Muscle layer of duodenum (tissue), 2 donors: ENCODE measurements around the gene RAI14.
"Not testable (repeated sequence)": the region's sequence is repeated elsewhere in the genome, so short reads cannot be mapped to it uniquely, and the experiment has no call there.

Experiments
- H3K27ac ChIP-seq: one replicate; pipeline ENCODE4 v1.7.0; 2013; ENCODE audit warnings: mild to moderate bottlenecking, low read length
- H3K27me3 ChIP-seq: one replicate; pipeline ENCODE4 v1.7.0; 2013; ENCODE audit warnings: low read depth, mild to moderate bottlenecking, control low read depth, low read length
- H3K36me3 ChIP-seq, 2 donors: one replicate each; pipeline ENCODE4 v1.7.0; 2013; ENCODE audit warnings: low read length in 2 of 2, control low read depth in 1 of 2, mild to moderate bottlenecking in 1 of 2; ENCODE audit not compliant: insufficient read depth in 2 of 2, control insufficient read depth in 1 of 2
- H3K4me1 ChIP-seq, 2 donors: one replicate each; pipeline ENCODE4 v1.7.0; 2013; ENCODE audit warnings: low read length in 2 of 2, mild to moderate bottlenecking in 2 of 2, control low read depth in 1 of 2, moderate library complexity in 1 of 2; ENCODE audit not compliant: insufficient read depth in 2 of 2, control insufficient read depth in 1 of 2
- H3K4me3 ChIP-seq, 2 donors: one replicate each; pipeline ENCODE4 v1.7.0; 2013; ENCODE audit warnings: low read length in 2 of 2, low read depth in 1 of 2, mild to moderate bottlenecking in 1 of 2
- H3K9me3 ChIP-seq, 2 donors: one replicate each; pipeline ENCODE4 v1.7.0; 2013; ENCODE audit warnings: low read length in 2 of 2, control low read depth in 1 of 2, mild to moderate bottlenecking in 1 of 2; ENCODE audit not compliant: control insufficient read depth in 1 of 2
- donor health status: healthy.

Gene RAI14

GRCh38 chr5:34692786-34693185, 36.7 kb downstream of the RAI14 start:
- Histone ChIP-seq H3K36me3 (peaks cover 0 to 4% of the 10 kb centered on the region in 2 donors), H3K9me3 (no peaks in the 10 kb centered on the region), H3K4me1 (peaks cover 0 to 13% of the 10 kb centered on the region in 2 donors), H3K27ac (no peak overlapping the region), H3K4me3 (no peak overlapping the region), H3K27me3 (no peaks in the 10 kb centered on the region)

GRCh38 chr5:34694012-34694411, 37.9 kb downstream of the RAI14 start:
- Histone ChIP-seq H3K9me3 (no peaks in the 10 kb centered on the region), H3K27ac (peak overlapping the region; percentile 13), H3K27me3 (no peaks in the 10 kb centered on the region), H3K4me1 (peaks cover 0 to 13% of the 10 kb centered on the region in 2 donors), H3K4me3 (no peak overlapping the region), H3K36me3 (peaks cover 0 to 3% of the 10 kb centered on the region in 2 donors)

GRCh38 chr5:34694685-34695084, 38.6 kb downstream of the RAI14 start:
- peaks cover 0 to 13% of the 10 kb centered on the region in 2 donors for H3K4me1 ChIP-seq

DNA sequence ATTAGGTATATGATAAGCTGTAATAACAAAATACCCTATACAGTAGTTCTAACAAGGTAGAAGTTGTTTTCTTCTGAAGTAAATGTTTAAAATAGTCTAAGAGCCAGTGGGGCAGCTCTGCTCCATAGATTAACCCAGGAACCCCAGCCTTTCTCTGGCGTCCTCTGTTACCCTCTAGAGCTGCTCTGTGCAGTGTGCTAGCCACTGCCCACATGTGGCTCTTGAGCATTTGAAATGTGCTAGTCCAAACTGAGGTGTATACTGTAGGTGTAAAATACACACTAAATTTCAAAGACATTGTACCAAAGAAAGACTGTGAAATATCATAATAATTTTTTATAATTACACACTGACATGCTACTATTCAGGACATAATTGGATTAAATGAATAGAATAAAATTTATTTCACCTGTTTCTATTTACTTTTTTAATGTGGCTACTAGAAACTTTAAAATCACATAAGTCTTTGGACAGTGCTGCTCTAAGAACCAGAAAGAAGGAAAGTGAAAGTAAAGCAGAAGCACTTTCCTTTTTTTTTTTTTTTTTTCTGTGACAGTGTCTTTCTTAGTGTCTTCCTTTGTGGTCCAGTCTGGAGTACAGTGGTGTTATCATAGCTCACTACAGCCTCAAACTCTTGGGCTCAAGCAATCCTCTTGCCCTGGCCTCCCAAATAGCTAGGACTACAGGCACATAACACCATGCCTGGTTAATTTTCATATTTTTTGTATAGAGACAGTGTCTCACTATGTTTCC, 39.3 kb downstream of the RAI14 start:
- Histone ChIP-seq H3K27ac (no peak overlapping the region), H3K4me3 (no peak overlapping the region), H3K4me1 (peaks cover 0 to 13% of the 10 kb centered on the region in 2 donors), H3K9me3 (no peaks in the 10 kb centered on the region), H3K27me3 (no peaks in the 10 kb centered on the region), H3K36me3 (no peaks in the 10 kb centered on the region)

More at GRCh38 chr5:34694685-34695084, 38.6 kb downstream of the RAI14 start:
- H3K4me3 ChIP-seq, result no peak overlapping the region
- no peaks in the 10 kb centered on the region for H3K36me3 ChIP-seq
- H3K9me3 ChIP-seq, result no peaks in the 10 kb centered on the region
- no peaks in the 10 kb centered on the region for H3K27me3 ChIP-seq
- H3K27ac ChIP-seq, result peak overlapping the region; percentile 13

DNA sequence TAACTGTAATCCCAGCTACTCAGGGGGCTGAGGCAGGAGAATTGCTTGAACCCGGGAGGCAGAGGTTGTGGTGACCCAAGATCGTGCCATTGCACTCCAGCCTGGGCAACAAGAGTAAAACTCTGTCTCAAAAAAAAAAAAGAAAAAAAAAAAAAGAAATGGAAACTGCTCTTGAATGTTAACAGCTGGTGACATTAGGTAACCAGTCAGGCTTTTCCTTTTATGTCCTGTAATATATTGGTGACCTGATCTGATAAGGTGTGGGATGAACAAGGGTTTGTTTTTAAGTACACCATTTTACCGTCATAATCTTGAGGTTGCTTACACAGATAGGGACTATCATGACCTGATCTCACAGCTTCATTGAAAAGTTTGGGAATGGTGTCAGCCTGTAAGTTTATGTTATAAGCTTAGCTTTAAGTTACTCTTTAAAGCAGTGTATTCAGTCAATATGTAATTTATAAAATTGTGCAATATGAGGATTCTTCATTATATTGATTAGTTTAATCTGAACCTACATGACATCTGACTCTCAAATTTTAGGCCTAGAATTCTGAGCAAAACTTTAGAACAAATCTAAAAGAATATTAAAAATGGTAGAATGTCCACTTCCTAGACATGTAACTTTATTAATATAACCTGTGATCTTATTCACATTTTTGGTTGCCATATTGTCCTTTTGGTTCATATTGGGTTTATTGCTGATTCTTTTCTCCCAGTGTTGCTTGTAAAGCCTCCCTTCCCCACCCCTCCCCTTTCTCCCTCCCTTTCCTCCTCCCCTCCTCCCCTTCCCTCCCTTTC, 41.4 kb downstream of the RAI14 start:
- Histone ChIP-seq H3K27me3 (no peaks in the 10 kb centered on the region), H3K4me1 (peaks cover 0 to 13% of the 10 kb centered on the region in 2 donors), H3K36me3 (no peaks in the 10 kb centered on the region), H3K27ac (no peak overlapping the region), H3K4me3 (no peak overlapping the region), H3K9me3 (no peaks in the 10 kb centered on the region)

DNA sequence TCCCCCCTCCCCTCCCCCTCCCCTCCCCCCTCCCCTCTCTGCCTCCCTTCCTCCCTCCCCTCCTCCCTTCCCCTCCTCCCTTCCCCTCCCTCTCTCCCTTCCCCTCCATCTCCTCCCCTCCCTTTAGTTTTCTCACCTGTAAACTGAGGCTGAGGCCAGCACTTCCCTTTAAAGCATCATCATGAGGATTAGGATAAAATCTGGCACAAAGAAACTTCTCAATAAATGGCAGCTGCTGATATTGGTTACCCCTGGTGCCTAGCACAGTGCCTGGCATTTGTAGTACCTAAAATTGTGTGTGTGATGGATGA, 41.9 kb downstream of the RAI14 start:
- H3K27ac ChIP-seq, result no peak overlapping the region
- H3K4me3 ChIP-seq, result no peak overlapping the region
- H3K9me3 ChIP-seq, result no peaks in the 10 kb centered on the region
- H3K36me3 ChIP-seq, result no peaks in the 10 kb centered on the region
- peaks cover 0 to 13% of the 10 kb centered on the region in 2 donors for H3K4me1 ChIP-seq
- no peaks in the 10 kb centered on the region for H3K27me3 ChIP-seq

DNA sequence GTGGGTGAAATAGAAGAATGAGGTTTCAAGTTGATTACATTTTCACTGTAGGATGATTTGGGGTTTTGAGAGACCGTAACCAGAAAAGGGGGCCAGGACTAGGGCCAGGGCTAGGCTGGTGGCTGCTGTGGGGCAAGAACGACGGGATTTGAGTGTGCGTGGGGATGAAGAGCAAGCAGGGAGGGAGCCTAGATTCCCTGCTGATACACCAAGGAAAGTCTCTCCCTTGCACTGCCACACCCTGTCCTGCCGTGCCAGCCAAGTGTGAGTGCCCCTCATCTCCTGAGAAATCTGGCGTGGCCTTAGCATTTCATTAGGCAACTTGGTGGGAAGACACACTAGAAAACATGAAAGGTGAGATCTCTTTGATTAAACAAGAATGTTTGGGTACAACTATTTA, 42.6 kb downstream of the RAI14 start:
- Histone ChIP-seq H3K27ac (no peak overlapping the region), H3K4me3 (no peak overlapping the region), H3K36me3 (no peaks in the 10 kb centered on the region), H3K27me3 (no peaks in the 10 kb centered on the region), H3K4me1 (peaks cover 0 to 10% of the 10 kb centered on the region in 2 donors), H3K9me3 (no peaks in the 10 kb centered on the region)

DNA sequence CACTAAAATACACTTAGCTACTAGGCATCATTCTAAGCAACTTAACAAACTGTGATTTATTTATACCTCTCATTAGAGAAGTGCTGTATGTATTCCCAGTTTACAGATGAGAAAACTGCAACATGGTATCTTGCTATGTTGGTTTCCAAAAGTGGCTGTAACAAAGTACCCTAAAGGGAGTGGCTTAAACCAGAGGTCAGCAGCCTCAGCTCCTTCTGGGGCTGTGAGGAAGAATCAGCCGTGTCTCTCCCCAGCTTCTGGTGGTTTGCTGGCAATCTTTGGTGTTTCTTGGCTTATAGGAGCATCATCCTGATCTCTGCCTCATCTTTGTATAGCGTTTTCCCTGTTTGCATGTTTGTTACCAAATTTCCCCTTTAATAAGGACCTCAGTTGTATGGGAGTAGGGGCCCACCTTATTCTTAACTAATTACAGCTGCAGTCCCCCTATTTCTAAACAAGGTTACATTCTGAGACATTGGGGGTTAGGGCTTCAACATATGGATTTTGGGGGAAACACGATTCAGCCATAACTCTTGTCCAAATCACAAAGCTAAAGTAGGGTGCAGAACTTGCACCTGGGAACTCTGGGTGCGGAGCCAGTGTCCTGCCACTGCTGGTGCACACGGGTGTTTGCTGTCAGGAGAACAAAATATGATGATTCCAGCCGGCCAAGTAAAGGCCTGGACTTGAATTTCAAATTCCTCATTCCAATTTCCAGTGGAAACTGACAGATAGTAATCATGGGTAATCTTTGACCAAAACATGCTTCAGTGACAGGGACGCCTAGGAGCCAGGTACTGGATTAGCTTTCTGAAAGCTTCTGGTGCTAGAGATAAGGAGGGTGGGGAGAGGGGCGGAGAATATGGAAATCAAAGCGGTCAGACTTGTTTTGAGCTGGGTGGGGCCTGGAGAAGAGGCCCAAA, 43.3 kb downstream of the RAI14 start:
- Histone ChIP-seq H3K27ac (no peak overlapping the region), H3K9me3 (no peaks in the 10 kb centered on the region), H3K27me3 (no peaks in the 10 kb centered on the region), H3K36me3 (no peaks in the 10 kb centered on the region), H3K4me3 (no peak overlapping the region), H3K4me1 (peaks cover 0 to 7% of the 10 kb centered on the region in 2 donors)

DNA sequence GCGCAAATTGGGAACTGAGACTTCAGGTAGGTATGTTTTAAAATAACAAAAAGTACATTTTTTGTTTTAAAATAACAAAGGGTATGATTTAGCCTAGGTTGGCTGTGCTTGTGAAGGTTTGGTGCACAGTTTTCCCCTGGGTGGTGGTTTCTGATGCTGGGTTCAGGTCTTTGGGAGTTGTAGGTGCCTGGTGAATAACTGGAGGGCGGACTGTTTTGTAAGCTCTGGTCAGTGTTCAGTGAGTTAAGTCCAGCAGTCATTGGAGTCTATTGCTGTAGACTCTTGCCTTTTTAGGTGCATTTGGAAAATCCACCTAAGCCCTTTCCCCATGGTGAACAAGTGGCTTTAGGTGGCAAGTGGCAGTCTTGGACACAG, 43.9 kb downstream of the RAI14 start:
- Histone ChIP-seq H3K4me3 (no peak overlapping the region), H3K36me3 (no peaks in the 10 kb centered on the region), H3K9me3 (no peaks in the 10 kb centered on the region), H3K27me3 (no peaks in the 10 kb centered on the region), H3K27ac (no peak overlapping the region), H3K4me1 (peaks cover 0 to 4% of the 10 kb centered on the region in 2 donors)

- not testable (repeated sequence) for H3K4me1 ChIP-seq, H3K36me3 ChIP-seq, H3K27me3 ChIP-seq, H3K9me3 ChIP-seq, H3K4me3 ChIP-seq, H3K27ac ChIP-seq
These were observed 45.3 kb downstream of the RAI14 start for GRCh38 chr5:34701442-34701841.
